ENCODE data around the gene EVX1. TPM values are rescaled to one million over a fixed set of nuclear protein-coding genes. Genes with fewer than 3 reads are reported as not detected.

EVX1 gene
- total RNA-seq, 1 donor from 2014 or later: 0.41 TPM

DNA sequence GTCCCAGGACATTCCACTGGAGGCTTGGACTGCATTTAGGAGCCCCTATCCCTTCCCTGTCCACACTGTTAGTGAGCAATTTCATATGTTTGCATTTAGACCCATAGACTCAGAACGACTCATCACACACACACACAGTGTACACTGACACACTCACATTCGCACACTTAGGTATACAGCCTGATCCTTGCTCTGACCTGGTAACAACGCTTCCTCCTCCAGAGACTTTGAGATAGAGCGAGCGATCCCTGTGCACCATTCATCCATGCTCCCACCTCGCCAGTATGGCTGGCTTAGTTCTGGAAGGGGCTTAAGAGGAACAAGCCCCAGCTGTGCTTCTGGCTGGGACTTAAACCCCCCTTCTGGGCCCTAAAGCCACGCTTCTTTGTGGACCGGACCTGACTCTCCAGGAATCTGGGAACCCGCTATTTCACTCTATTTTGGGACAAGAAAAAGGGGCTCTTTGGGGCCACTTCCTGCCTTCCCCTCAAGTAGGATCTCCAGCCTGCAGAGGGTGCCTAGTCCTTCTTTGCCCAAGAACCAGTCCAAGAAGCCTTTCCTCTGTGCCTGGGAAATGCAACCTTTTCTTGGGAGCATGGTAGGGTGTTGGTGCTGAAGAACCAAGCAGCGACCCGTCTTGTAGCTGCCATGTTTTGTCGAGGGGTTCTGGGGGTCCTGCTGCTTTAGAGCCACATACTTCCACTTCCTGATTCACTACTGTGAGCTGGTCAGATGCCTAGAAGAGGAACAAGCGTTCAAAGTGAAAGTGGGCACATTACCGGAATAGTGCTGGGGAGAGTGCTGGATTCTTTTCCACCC is 41.6 kb upstream of the EVX1 start:
- TF ChIP-seq, protein P1, sequence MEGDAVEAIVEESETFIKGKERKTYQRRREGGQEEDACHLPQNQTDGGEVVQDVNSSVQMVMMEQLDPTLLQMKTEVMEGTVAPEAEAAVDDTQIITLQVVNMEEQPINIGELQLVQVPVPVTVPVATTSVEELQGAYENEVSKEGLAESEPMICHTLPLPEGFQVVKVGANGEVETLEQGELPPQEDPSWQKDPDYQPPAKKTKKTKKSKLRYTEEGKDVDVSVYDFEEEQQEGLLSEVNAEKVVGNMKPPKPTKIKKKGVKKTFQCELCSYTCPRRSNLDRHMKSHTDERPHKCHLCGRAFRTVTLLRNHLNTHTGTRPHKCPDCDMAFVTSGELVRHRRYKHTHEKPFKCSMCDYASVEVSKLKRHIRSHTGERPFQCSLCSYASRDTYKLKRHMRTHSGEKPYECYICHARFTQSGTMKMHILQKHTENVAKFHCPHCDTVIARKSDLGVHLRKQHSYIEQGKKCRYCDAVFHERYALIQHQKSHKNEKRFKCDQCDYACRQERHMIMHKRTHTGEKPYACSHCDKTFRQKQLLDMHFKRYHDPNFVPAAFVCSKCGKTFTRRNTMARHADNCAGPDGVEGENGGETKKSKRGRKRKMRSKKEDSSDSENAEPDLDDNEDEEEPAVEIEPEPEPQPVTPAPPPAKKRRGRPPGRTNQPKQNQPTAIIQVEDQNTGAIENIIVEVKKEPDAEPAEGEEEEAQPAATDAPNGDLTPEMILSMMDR (conservative IDR thresholded peaks at IDR 0.05): no peak
- no peaks in the 10 kb centered on the region for H3K36me3 Mint-ChIP-seq
- H3K27ac Mint-ChIP-seq: peak overlapping the region; percentile 29
- peak; percentile 49 for DNase-seq (ENCODE audit: extremely low spot score, unreplicated experiment)
- H3K9me3 Mint-ChIP-seq: no peaks in the 10 kb centered on the region
- H3K27me3 Mint-ChIP-seq: peaks cover 95% of the 10 kb centered on the region
- peak overlapping the region; percentile 86 for H3K4me3 Mint-ChIP-seq
- H3K4me1 Mint-ChIP-seq (ENCODE audit: unreplicated experiment): peaks cover 11% of the 10 kb centered on the region

DNA sequence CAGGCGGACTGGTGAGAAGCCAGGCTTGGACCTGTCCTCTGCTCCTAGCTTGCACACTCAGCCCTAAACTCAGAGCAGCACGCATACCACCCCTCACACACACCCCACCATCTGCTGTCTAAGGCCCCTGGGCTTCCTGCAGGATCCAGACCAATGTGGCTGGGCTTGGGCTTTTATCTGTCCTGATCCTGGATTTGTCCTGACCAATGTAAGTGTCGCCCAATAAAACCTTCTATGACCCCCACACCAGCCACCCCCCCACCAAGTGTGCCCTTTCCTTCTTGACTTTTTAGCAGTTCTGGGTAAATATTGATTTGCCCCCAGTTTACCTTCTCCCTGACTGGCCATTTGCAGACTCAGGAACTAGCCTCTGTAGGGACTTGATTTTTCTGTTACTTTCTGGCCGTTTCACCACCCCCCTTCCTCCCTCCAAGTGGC is 41.0 kb upstream of the EVX1 start:
- Mint-ChIP-seq H3K27me3 (peaks cover 95% of the 10 kb centered on the region), H3K4me3 (peak overlapping the region; percentile 86), H3K36me3 (no peaks in the 10 kb centered on the region), H3K4me1 (ENCODE audit: unreplicated experiment) (peaks cover 12% of the 10 kb centered on the region), H3K9me3 (no peaks in the 10 kb centered on the region), H3K27ac (no peak overlapping the region)
- TF ChIP-seq, protein P1 (conservative IDR thresholded peaks at IDR 0.05): no peak
- DNase-seq (ENCODE audit: extremely low spot score, unreplicated experiment): peak; percentile 65

DNA sequence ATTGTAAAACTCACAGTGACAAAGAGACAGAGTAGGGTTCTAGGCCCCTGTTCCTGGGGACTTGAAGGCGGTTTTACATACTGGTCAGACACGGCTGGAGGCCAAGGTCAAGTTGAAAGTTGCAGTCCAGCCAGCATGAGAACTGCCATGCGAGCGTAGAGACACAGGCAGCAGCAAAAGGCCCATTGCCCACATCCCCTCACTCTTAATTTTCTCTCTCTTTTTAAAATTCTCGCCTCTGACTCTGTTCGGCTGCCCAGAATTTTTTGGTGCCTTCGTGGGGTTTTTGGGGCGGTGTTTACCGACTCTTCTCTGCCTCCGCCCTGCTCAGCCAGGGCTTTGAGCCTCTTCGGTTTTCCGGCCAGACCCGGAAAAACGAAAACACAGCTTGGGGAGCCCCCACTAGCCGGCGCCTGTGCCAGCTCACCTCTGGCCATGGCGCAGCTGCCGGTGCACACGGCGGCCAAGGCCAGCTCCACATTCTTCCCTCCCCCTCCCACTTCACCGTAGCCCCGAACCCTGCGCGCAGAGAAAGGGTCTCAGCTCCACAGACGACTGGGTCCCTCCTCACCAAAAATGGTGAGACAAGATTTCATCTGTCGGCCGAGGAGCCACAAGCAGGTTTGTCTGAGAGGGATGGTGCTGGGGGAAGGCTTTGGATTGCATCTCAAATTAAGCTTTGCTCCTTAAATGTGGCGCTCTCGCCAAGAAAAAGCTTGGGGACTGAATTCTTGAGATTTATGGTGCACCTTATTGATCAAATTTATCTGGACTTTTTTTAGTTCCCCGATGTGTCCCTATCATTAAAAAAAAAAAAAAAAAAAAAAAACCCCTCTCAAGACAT is 40.4 kb upstream of the EVX1 start:
- Mint-ChIP-seq H3K27ac (no peak overlapping the region), H3K27me3 (peaks cover 95% of the 10 kb centered on the region), H3K4me1 (ENCODE audit: unreplicated experiment) (peaks cover 12% of the 10 kb centered on the region), H3K9me3 (no peaks in the 10 kb centered on the region), H3K36me3 (no peaks in the 10 kb centered on the region), H3K4me3 (peak overlapping the region; percentile 86)
- peak; percentile 55 for DNase-seq (ENCODE audit: extremely low spot score, unreplicated experiment)
- TF ChIP-seq, protein P1 (conservative IDR thresholded peaks at IDR 0.05): no peak

DNA sequence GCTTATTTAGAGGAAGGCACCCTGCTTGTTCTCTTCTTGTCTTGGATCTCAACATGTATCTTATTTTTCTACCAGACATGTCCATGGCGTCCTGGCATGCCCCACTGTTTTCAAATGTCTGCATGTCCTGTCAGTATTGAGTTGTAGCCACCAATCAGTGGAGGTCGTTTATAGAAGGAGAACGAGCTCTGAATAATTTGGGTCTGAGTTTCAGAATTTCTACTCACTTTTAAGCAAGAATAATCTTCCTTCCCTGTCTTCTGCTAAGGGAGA is 39.8 kb upstream of the EVX1 start:
- Mint-ChIP-seq H3K36me3 (no peaks in the 10 kb centered on the region), H3K4me1 (ENCODE audit: unreplicated experiment) (peaks cover 12% of the 10 kb centered on the region), H3K27me3 (peaks cover 95% of the 10 kb centered on the region), H3K9me3 (no peaks in the 10 kb centered on the region), H3K27ac (no peak overlapping the region), H3K4me3 (no peak overlapping the region)
- DNase-seq (ENCODE audit: extremely low spot score, unreplicated experiment): no peak
- TF ChIP-seq, protein P1 (conservative IDR thresholded peaks at IDR 0.05): no peak

DNA sequence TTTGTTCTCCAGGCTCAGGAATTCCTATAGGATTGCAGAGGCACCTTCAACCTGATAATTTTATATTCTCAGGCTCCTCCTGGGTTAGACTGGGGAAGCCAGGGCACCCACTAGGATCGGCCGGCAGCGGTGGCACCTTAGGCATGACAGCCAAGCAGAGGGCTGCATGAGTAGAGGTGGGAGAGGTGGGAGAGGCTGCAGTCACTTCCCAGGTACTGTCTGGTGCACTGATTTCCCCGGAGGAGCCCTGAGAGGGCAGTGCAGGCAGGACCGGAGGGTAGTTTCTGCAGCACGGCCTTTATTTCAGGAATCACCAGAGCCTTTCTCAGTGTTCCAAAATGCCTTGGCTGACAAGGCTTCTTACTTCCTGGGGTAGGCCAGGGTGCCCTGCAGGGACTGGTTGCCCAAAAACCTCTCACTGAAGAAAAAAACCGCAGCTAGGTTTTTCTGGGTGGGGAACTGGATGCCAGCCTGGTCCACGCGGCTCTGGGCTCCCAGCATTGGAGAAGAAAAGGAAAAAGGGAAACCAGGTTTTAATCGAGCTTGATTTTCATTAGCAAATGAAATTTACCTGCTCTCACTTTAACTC is 39.1 kb upstream of the EVX1 start:
- no peaks in the 10 kb centered on the region for H3K9me3 Mint-ChIP-seq
- no peak overlapping the region for H3K27ac Mint-ChIP-seq
- peak; percentile 52 for DNase-seq (ENCODE audit: extremely low spot score, unreplicated experiment)
- TF ChIP-seq, protein P1 (conservative IDR thresholded peaks at IDR 0.05): no peak
- peaks cover 12% of the 10 kb centered on the region for H3K4me1 Mint-ChIP-seq (ENCODE audit: unreplicated experiment)
- H3K4me3 Mint-ChIP-seq: no peak overlapping the region
- H3K36me3 Mint-ChIP-seq: no peaks in the 10 kb centered on the region
- H3K27me3 Mint-ChIP-seq: peaks cover 95% of the 10 kb centered on the region
